HG03354 (cell line): Measurements from ENCODE around the gene LRRC49.
A peak's percentile ranks its signal among the peaks of the same experiment; 100 is the strongest.
"Not testable (repeated sequence)": the region's sequence is repeated elsewhere in the genome, so short reads cannot be mapped to it uniquely, and the experiment has no call there.

Experiments used
- ATAC-seq: cut with Tn5 transposase; IDR thresholded peaks from one replicate; pipeline ENCODE4 v1.9.1; 2021; ENCODE audit warnings: mild to moderate bottlenecking; ENCODE audit not compliant: unreplicated experiment, poor library complexity, severe bottlenecking

LRRC49 gene

DNA sequence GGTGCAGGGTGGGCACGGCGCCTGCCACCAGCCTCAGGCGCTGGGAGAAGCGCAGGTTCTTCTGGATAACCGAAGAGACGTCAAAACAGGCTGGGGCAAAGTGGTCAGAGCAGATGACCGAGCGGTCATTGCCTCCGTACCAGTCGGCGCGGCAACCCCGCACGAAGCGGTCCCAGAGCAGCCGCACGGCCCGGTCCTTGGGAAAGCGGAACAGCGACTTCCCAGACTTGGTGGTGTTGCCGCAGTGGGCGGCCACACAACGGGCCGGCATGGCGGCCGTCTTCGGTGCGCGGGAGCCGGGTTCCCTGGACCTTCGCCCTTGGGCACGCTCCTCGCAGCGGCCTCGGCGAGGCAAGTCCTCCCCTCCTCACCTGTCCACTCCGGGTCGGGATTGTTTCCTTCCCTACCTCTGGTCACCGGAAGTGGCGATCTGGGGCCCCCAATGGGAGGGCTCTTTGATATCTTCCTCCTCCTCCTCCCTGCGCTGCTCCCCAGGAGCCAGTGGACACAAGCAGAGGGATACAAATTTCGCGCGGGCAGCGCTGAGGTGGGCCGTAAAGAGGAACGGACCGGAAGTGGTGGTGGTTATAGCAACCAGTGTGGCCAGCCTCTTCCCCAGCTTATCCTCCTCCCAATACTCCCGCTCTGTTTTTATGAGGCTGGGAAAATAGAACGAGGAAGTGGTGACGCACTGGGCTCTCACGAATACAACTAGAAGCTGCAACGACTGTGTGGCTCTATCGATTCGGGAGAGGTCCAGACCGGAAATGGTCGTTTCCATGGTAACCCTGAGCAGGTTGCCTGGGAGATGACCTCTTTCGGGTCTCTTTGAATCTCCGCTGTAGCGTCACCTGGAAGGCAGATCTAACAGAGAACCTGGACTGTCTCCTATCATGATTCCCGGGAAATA is at the start of gene LRRC49, which contains the start of gene THAP10:
Gene LRRC49 (plus strand): TSS at position 825 of the 910 bp plus-strand sequence. CDS start 69 bp downstream, at position 894.
Gene THAP10 (minus strand): TSS at position 432 of the 910 bp plus-strand sequence. CDS start 161 bp downstream, at position 271.
- ATAC-seq = peak; percentile 86

GRCh38 chr15:70845602-70846360 is 46.8 kb upstream of the LRRC49 start:
- ATAC-seq = no peak

DNA sequence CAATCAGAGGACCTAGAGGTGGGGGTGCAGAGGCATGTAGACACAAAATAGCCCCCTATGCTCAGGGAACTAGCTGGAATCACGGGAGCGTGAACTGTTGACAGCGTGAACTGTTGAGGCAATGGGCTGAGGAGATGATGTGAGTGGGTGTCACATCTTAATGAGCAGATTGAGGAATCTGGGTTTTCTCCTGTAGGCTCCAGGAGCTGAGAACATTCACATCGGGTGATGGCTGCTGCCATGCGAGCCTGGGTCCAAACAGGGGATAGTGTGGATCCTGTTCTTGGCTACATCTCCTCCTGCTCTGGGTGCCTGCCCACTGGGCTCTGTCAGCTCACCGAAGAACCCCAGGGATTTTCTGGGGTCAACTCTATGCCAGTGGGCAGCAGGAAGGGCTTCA is 40.7 kb upstream of the LRRC49 start:
- no peak for ATAC-seq

DNA sequence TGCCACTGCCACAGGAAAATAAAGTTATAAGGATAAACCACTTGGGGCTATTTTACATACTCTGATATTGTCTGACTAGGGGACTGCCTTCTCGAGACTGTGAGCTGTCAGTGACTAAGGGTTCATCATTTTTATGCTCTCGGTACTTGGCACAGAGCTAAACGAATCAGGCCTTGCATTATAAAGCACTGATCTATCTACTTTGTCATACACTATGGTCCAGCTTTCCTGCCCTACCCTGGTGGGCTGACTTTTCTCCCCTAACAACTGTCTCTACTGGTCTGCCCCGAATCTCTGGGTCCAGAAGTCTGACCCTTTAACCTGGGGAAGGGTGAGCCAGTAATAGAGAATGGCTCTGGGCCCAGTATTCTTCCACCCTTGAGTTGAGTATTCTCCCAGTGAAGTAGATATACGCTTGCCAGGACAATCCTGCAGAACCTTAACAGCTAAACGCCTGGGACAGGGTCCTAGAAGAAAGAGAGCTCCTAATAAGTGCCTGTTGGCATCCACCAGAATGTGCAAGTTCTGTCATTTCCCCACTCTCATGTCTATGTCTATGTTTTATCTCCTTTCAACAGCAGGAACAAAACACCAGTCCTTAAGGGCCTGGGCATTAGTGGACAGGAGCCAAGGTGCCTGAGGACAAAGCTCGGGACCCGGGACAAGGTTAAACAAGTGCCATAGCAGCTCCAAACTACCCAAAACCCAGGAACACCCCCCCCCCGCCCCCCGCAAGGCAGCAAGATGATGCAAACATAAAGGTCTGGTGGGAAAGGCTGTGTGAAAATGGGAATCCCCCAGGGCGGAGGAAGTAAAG is 39.9 kb upstream of the LRRC49 start:
- ATAC-seq = no peak

DNA sequence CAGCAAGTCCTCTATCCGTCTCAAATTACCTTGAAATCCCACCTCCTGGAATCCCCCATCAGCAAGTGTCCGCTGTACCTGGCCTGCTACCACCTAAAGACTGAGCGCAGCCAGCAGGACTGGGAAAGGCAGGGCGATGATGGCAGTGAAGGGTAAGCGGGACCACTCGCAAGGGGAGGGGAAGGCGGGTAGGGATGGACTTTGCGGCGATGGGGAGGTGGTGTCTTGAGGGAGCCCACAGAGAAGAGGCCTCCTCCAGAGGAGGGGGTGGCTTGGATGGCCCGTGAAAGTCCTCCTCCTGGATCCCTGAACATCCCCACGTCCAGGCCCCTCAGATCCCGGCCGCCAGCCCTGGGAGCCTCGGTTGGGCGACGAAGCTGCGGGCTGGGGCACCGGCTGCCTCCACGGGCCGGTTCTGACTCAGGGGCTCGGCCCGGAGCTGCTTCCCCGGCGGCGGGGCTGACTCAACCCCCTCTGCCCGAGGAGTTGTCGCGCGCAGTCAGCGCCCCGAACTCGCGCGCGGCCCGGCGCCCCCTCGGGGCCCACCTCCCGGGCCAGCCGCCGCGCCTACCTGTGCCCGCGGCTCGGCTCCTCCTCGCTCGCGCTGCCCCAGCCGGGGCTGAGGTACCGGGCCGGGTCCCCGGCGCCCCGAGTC is 39.2 kb upstream of the LRRC49 start:
- ATAC-seq = no peak

DNA sequence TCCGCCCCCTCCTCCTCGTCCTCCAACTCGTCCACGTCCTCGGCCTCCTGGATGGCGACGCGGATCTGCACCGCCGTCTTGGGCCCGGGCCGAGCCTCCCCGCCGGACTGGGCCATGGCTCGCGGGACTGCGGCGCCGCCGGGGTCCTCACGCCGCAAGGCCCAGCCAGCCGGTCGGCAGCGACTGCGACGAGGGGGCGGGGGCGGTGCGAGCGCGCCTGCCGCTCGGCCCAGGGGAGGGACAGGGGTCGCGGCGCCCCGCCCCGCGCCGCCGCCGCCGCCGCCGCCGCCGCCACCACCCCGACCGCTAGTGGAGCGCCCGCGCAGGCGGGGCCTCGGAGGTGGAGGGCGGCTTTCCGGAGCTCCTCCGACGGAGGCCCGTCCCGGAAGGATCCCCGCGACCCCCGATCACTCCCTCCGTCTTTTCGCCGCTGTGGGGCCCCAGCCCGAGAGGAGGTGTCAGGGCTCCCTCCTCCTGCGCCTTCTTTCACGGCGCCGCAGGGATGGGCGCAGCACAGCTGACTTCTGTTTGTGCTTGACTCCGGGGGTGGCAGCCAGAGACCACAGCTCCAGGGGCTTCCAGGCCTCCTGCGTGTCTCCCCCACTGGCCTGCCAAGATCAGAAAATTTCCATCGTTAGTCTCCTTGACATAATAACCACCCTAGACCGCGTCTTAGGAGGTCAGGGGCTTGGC is 38.5 kb upstream of the LRRC49 start, which contains the start of gene LARP6:
Gene LARP6 (minus strand): TSS at position 185 of the 693 bp plus-strand sequence. CDS start 69 bp downstream, at position 116.
- ATAC-seq = no peak

DNA sequence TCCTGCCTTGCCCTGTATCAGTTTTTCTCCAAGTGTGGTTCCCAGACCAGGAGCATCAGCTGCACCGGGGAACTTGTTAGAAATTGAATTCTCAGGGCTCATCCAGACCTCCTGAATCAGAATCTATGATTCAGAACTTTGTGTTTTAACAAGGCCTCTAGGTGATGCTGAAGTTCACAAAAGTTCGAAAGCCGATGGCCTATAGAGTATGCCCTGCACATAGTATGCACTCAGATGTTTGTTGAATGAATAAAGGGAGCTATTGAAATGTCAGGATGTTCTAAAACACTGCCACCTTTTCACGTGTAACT is 38.0 kb upstream of the LRRC49 start:
- ATAC-seq = no peak

GRCh38 chr15:70855764-70856163 is 36.9 kb upstream of the LRRC49 start:
- no peak for ATAC-seq

DNA sequence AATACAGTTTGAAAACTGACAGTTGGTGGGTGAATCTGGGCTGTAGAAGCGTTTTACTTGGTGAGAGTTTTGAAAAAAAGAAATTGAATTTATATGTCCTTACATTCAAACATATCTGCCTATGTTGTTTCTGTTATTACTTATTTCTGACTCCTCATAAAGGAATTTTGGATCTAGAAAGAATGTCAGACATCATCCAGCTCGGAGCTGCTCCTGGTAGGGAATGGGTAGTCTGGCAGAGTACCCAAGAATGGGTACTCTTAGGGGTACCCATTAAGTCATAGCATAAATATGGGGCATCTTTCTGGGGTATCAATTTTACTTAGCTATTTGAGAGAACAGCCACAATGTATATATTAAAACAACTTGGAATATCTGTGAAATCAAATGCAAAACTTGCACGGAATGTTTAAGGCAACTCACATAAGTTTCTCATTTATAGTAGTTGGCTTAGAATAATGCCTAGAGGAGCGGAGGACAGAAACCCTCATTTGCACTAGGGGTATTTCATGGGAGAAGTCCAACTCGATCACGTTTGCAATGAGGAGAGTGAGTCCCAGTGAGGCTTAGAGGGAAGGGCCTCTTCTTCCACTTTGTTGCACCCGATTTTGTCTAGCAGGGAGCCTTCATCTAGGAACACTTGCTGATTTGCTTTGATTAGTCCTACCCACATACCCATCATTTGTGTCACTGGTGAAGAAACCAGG is 36.3 kb upstream of the LRRC49 start:
- ATAC-seq = no peak

DNA sequence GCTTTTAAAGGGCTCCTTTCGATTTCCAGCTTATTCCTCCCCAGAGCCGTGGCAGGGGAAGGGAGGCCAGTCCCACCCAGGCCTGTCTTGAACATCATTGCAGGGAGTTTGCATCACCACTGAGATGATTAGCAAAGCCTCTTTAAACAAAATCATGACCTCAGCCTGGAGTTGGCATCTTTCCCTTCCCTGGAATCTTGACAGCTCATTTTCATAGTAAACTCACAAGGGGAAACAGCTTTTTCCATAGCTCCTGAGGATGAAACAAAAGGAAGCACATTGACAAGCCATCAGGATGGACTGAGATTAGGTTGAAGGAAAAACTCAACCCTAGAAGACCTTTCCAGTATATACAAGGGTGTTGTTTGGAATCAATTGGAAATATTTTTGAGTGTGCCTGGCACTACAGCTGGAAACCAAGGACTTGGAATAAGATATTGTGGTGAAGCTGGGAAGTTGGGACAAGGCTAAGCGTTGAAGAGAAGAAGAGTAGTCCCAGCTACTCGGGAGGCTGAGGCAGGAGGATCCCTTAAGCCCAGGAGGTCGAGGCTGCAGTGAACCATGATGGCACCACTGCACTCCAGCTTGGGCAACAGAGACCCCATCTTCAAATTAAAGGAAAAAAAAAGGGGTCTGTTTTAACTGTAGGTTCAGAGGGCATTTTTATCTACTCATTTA is 35.6 kb upstream of the LRRC49 start:
- no peak for ATAC-seq

GRCh38 chr15:70857562-70858285 is 34.9 kb upstream of the LRRC49 start:
- ATAC-seq = no peak

DNA sequence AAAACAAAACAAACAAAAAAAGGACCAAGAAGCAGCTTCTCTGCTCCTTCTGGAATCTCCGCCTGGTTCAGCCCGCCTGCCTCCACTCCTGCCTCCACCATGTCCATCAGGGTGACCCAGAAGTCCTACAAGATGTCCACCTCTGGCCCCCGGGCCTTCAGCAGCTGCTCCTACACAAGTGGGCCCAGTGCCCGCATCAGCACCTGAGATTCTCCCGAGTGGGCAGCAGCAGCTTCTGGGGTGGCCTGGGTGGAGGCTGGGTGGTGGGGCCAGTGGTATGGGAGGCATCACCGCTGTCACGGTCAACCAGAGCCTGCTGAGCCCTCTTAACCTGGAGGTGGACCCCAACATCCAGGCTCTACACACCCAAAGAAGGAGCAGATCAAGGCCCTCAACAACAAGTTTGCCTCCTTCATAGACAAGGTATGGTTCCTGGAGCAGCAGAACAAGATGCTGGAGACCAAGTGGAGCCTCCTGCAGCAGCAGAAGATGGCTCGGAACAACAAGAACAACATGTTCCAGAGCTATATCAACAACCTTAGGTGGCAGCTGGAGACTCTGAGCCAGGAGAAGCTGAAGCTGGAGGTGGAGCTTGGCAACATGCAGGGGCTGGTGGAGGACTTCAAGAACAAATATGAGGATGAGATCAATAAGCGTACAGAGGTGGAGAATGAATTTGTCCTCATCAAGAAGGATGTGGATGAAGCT is 33.9 kb upstream of the LRRC49 start:
- ATAC-seq = not testable (repeated sequence)

DNA sequence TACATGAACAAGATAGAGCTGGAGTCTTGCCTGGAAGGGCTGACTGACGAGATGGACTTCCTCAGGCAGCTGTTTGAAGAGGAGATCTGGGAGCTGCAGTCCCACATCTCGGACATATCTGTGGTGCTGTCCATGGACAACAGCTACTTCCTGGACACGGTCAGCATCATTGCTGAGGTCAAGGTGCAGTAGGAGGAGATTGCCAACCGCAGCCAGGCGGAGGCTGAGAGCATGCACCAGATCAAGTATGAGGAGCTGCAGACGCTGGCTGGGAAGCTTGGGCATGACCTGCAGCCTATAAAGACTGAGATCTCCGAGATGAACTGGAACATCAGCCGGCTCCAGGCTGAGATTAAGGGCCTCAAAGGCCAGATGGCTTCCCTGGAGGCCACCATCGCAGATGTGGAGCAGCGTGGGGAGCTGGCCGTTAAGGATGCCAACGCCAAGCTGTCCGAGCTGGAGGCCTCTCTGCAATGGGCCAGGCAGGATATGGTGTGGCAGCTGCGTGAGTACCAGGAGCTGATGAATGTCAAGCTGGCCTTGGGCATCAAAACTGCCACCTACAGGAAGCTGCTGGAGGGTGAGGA is 33.2 kb upstream of the LRRC49 start:
- ATAC-seq = no peak

DNA sequence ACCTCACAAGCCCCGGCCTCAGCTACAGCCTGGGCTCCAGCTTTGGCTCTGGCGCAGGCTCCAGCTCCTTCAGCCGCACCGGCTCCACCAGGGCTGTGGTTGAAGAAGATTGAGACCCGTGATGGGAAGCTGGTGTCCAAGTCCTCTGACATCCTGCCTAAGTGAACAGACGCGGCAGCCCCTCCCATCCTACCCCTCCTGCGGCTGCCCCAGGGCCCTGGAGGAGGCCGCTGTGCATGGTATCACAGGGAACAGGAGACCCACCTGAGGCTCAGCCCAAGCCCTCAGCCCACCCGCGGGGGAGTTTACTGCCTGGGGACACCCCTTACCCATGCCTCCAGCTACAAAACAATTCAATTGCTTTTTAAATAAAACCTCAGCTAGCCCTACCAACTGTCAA is 32.6 kb upstream of the LRRC49 start:
- no peak for ATAC-seq

- no peak for ATAC-seq
These were observed 29.0 kb upstream of the LRRC49 start for GRCh38 chr15:70863450-70864218.
